SHP77 (cell line): ENCODE results near the gene ENTREP3.

ENCODE experiments used
- DNase-seq, 2 experiments: peaks; one replicate each; lab custom pipeline; 2025; lab: John Stamatoyannopoulos, UW

The ENTREP3 gene

DNA sequence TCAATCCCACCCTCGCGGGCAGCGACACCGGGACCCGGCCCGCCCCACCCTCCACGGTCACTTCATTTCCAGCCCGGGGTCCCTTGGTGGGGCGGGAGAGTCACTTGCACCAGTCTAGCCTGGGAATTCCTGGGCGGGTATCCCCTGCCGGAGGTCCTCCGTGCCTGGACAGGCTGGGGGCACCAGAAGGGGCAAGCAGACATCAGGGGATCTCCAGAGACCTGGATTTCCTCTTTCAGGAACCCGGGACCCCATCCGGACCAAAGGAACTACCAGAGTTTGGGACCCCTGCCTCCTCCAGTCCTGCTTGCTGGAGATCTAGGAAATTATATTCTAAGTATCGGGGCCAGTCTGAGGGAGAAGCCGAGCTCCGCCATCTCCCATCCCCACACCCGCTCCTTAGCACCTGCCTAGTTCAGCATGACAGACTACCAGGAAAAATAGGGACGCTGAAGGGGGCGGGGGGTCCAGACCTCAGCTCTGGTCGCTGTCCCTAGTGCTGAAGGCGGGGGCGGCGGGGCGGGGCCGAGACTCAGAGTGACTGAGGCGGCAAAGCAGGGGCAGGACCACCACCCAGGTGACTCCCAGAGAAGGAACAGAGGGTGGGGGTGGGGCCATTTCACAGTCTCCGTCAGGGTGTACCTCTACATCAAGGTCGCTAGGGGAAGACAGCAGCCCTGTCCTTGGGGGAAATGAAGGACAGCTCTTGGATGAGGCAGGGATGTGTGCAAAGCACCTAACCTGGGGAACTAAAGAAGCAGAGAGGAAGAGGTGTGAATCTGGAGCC lies 22.8 kb upstream of the ENTREP3 start:
- peak; percentile 92 to 94 for DNase-seq

DNA sequence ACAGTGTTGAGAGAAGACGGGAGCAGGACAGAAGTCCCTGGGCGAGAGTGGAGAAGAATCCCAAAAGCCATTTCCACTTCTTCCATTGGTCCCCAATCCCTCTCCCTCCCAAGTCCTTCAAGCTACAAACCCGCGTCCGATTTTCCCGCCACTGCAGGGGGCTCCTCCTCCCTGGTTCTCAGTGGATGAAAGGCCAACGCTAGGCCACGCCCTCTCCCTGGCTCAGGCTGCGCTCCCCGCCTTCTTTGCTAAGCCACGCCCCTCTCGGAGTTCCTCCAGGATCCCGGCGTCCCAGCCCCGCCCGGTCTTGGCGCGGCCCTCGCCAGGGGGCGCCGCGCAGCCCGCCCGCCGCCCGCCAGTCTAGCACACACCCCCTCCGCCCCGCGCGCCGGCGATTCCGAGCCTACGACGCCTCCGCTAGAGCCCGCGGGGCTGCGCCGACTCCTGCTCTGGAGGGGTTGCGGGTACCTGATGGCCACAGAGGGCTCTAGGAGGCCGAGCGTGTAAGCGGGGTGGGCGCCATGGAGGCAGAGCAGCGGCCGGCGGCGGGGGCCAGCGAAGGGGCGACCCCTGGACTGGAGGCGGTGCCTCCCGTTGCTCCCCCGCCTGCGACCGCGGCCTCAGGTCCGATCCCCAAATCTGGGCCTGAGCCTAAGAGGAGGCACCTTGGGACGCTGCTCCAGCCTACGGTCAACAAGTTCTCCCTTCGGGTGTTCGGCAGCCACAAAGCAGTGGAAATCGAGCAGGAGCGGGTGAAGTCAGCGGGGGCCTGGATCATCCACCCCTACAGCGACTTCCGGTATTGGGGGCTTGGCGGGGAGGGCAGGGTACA lies 22.0 kb upstream of the ENTREP3 start, which contains the start of gene HCN3:
HCN3 (plus strand) TSS at position 394 of the 832 bp plus-strand sequence; CDS start at position 522, 128 bp downstream.
- DNase-seq = peak; percentile 100

GRCh38 chr1:155273343-155274245 lies 18.3 kb upstream of the ENTREP3 start, which contains the start of gene CLK2:
Gene CLK2, minus strand, starts transcription at chr1:155273504. Its CDS starts 2,527 bp downstream, at chr1:155270977.
- DNase-seq = peak; percentile 99

DNA sequence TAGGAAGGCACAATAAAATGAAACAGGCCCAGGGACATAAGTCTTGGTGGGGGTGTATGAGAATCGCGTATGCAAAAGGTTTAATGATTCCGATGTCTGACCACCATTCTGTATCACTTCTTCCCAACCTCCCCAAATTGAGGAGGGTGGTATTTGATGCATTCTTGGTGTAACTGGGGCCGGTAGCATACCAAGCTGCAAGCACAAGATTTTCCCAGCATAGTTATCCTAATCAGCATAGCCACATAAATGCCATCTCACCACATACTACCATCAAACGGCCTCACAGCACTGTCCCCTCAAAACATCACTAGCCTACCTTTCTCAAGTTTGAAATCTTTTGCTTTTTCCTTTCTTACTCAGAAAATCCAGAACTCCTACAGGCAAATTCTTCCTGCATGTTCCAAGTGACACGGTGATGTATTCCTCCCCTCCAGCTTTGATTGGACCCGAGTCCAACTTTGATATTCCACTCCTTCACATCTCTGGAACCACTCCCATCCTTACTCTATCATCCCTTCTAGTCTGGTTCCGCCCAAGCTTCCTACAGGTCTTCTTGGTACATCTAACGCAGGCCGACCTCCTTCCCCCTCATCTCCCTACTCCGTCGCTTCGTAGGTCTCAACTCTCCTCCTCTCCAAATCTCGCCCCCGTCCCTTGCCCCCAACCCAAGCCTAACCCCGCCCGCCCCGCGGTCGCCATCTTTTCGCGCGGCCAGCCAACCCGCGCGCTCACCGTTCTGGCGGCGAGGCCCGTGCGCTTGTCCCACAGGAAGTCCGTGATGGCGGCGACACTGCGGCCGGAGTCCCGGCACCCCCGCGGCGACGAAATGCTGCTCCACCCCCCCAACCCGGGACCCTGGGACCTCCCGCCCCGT lies 17.4 kb upstream of the ENTREP3 start:
- DNase-seq = peak; percentile 86 to 89

DNA sequence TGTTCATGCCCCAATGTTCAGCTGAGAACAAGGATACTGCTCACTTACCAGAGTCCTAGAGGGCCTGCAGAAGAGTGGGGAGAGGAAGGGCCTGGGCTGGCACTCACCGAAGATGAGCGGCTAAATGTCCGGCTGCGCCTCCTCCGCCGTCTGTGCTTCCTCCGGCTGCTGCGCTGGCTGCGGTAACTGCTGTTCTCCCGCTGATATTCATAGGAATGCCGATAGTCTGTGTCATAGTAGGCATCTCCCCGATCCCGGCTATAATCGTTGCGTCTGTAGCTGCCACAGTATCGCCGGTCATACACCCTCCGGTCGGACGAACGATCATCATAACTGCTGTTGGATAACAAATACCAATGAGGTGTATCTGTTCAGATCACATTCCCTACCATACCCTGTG lies 14.1 kb upstream of the ENTREP3 start:
- DNase-seq = no peak

- no peak for DNase-seq
Measured at GRCh38 chr1:155268630-155269029, 13.3 kb upstream of the ENTREP3 start.

- no peak for DNase-seq
Measured at GRCh38 chr1:155267373-155267772, 12.1 kb upstream of the ENTREP3 start.

GRCh38 chr1:155266553-155266952 lies 11.3 kb upstream of the ENTREP3 start:
- no peak for DNase-seq

- no peak for DNase-seq
Measured at GRCh38 chr1:155263067-155263466, 7.8 kb upstream of the ENTREP3 start.

- peak; percentile 100 for DNase-seq
Measured at GRCh38 chr1:155261852-155262673, 6.8 kb upstream of the ENTREP3 start, which contains the start of gene SCAMP3. Gene SCAMP3, minus strand, starts transcription at chr1:155262360. Its CDS starts 209 bp downstream, at chr1:155262151.

GRCh38 chr1:155261493-155261851 lies 6.2 kb upstream of the ENTREP3 start:
- peak in 1 of 2 experiments; percentile 43 for DNase-seq

DNA sequence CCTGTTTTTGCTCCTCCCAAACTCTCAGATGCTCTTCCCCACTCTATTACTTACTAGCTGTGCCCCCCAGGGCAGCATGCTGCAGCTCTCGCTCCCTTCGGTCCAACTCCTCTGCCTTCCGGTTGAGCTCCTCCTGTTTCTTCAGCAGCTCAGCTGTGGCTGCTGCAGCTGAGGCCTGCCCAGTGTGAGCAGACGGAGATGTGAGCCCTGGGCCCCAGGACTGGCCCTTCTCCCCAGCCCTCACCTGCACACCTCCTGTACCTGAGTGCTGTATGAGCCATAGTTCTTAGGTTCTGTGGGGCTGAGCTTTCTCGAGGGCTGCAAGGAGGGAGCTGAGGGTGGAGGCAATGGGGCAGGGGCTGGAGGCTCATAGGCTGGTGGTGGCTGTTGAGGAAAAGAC lies 5.0 kb upstream of the ENTREP3 start:
- DNase-seq = no peak

GRCh38 chr1:155256058-155256852 lies 972 bp upstream of the ENTREP3 start:
- DNase-seq = no peak

- DNase-seq = peak in 1 of 2 experiments; percentile 42
Measured at GRCh38 chr1:155254714-155255242, 505 bp downstream of the ENTREP3 start.

DNA sequence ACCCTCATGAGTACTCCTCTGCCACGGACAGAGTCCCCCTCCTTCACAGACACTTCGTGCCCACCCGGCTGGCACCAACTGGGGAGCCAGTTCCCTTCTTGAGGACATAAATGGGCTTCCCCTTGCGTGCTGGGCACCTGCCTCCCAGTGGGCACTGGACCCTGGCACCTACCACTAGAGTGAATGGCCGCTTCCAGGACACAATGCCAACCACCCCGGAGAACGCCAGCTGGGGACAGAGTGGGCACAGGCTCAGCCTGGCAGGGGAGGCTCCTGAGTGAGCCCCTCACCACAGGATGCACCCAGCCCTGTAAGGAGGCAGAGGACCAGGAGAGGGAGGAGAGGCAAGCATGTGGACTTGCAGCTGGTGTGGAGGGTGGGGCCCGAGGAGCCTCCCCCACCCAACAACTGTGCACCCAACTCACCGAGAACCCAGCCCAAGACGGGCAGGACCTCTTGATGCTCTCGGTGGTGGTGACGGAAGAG lies 1.0 kb downstream of the ENTREP3 start:
- DNase-seq = no peak

- DNase-seq = no peak
Measured at GRCh38 chr1:155253797-155254196, 1.5 kb downstream of the ENTREP3 start.

DNA sequence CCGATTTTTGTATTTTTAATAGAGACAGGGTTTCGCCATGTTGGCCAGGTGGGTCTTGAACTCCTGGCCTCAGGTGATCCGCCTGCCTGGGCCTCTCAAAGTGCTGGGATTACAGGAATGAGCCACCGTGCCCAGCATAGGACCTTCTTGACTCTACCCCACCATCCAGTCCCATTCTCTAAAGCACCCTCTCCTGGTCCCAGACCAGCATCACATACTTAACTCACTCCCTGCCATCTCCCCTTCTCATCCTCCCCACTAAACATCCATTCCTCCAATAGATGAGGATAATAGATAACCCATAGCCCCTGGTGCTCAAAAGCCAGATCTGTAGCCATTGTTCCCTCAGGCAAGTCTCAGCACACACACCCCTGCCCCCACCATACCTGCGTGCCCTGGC lies 2.1 kb downstream of the ENTREP3 start:
- DNase-seq = peak in 1 of 2 experiments; percentile 16

DNA sequence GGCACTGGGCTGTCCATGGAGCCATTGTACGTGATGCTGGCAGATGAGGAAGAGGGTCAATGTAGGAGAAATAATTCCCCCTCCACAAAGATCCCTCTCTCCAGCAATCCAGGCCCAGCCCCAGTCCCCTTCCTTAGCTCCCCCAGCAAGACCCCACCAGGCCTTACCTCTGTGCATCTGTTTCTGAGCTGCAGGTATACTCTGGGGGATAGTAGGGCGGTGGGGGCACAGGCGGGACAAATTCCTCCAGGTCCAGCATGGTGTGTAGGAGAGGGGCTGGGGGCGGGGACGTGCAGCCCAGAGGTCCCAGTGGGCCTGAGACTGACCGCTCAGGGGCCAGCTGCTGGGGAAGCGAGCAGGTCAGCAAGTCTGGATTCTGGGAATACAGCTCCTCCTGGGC lies 3.7 kb downstream of the ENTREP3 start:
- no peak for DNase-seq
